ENCODE data around the gene PCDHGA7. TPM values are rescaled to one million over a fixed set of nuclear protein-coding genes. Genes with fewer than 3 reads are reported as not detected.
"Not testable (repeated sequence)": the region's sequence is repeated elsewhere in the genome, so short reads cannot be mapped to it uniquely, and the experiment has no call there.

PCDHGA7 gene
- total RNA-seq, 1 experiment from 2014 or later, result 0.56 TPM

- H3K4me1 Mint-ChIP-seq (ENCODE audit: insufficient read depth, unreplicated experiment), result no peaks in the 10 kb centered on the region
- no peaks in the 10 kb centered on the region for H3K27me3 Mint-ChIP-seq (ENCODE audit: insufficient read depth, unreplicated experiment)
- DNase-seq (ENCODE audit: unreplicated experiment), result no peak
- ChIA-PET POLR2A (no interaction called here), CTCF (interaction anchor here (1.0 to 3.3 kb wide), 3 partner anchors 24 to 136 kb away, joined by 3 to 16 read pairs (median 8); partner anchors contain the start of genes PCDHGA10 and TAF7)
- no peaks in the 10 kb centered on the region for H3K36me3 Mint-ChIP-seq (ENCODE audit: insufficient read depth, unreplicated experiment)
- H3K27ac Mint-ChIP-seq (ENCODE audit: low read depth, unreplicated experiment), result no peak overlapping the region
- TF ChIP-seq CTCF (IDR thresholded peaks at IDR 0.05; ENCODE audit: unreplicated experiment), result no peak
- intact Hi-C loops (cut with micrococcal nuclease), result no loop called here
- no TSS peak for BruUV-seq (replicated peaks)
- H3K9me3 Mint-ChIP-seq (ENCODE audit: unreplicated experiment), result peaks cover 21% of the 10 kb centered on the region
- H3K4me3 Mint-ChIP-seq (ENCODE audit: unreplicated experiment), result no peak overlapping the region
Observed at GRCh38 chr5:141388661-141389060, 6.1 kb downstream of the PCDHGA7 start.

GRCh38 chr5:141389153-141390042, 6.9 kb downstream of the PCDHGA7 start:
- Mint-ChIP-seq H3K27me3 (ENCODE audit: insufficient read depth, unreplicated experiment) (no peaks in the 10 kb centered on the region), H3K36me3 (ENCODE audit: insufficient read depth, unreplicated experiment) (no peaks in the 10 kb centered on the region), H3K4me3 (ENCODE audit: unreplicated experiment) (no peak overlapping the region), H3K4me1 (ENCODE audit: insufficient read depth, unreplicated experiment) (no peaks in the 10 kb centered on the region), H3K9me3 (ENCODE audit: unreplicated experiment) (peaks cover 29% of the 10 kb centered on the region), H3K27ac (ENCODE audit: low read depth, unreplicated experiment) (no peak overlapping the region)
- ChIA-PET POLR2A (no interaction called here), CTCF (interaction anchor here (1.1 to 3.3 kb wide), 5 partner anchors 23 to 189 kb away, joined by 3 to 16 read pairs (median 8); partner anchors contain the start of genes PCDHB14, PCDHGA1, PCDHGA10 and TAF7)
- intact Hi-C loops (cut with micrococcal nuclease), result no loop called here
- BruUV-seq (replicated peaks), result no TSS peak
- DNase-seq (ENCODE audit: unreplicated experiment), result no peak
- TF ChIP-seq CTCF (IDR thresholded peaks at IDR 0.05; ENCODE audit: unreplicated experiment), result no peak

DNA sequence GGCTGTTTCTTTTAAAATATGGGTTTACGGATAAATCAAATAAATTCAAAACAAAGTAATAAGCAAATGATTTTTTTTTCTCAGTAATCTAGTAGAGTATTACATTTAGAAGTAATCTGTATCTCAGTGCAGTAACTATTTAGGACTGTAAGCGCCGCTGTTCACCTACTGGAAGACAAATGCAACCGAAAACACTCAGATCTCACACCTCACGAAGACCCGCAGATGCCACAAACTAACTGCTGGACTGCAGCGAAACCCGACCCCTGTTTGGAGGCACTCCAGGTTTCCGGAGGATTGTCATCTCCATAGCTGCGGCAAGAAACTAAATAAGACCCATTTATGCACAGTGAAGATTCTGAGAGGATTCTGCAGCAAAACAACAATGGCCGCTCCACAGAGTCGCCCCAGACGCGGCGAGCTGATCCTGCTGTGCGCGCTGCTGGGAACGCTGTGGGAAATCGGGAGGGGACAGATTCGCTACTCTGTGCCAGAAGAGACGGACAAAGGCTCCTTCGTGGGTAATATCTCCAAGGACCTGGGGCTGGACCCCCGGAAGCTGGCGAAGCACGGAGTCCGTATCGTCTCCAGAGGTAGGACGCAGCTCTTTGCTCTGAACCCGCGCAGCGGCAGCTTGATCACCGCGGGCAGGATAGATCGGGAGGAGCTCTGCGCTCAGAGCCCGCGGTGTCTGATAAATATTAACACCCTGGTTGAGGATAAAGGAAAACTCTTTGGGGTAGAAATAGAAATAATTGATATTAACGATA, 10.1 kb downstream of the PCDHGA7 start, which contains the start of gene PCDHGA8:
PCDHGA8 (plus strand) TSS at position 205 of the 770 bp plus-strand sequence; CDS start at position 386, 181 bp downstream.
- no peak for TF ChIP-seq CTCF (IDR thresholded peaks at IDR 0.05; ENCODE audit: unreplicated experiment)
- no peak within 1 kb of the TSS for H3K4me3 Mint-ChIP-seq (ENCODE audit: unreplicated experiment)
- intact Hi-C loops (cut with micrococcal nuclease), result no loop called here
- H3K4me1 Mint-ChIP-seq (ENCODE audit: insufficient read depth, unreplicated experiment), result no peaks in the 10 kb centered on the region
- ChIA-PET POLR2A (no interaction called here), CTCF (interaction anchor here (0.6 to 2.5 kb wide), 7 partner anchors 10 to 172 kb away, joined by 3 to 14 read pairs (median 3); partner anchors contain the start of genes PCDHGA5 and PCDHGA7)
- H3K36me3 Mint-ChIP-seq (ENCODE audit: insufficient read depth, unreplicated experiment), result no peaks in the 10 kb centered on the region
- DNase-seq (ENCODE audit: unreplicated experiment), result peak; percentile 23
- H3K27ac Mint-ChIP-seq (ENCODE audit: low read depth, unreplicated experiment), result no peak within 1 kb of the TSS
- H3K27me3 Mint-ChIP-seq (ENCODE audit: insufficient read depth, unreplicated experiment), result no peaks in the 10 kb centered on the region
- no TSS peak for BruUV-seq (replicated peaks)
- peaks cover 35% of the 10 kb centered on the region for H3K9me3 Mint-ChIP-seq (ENCODE audit: unreplicated experiment)

DNA sequence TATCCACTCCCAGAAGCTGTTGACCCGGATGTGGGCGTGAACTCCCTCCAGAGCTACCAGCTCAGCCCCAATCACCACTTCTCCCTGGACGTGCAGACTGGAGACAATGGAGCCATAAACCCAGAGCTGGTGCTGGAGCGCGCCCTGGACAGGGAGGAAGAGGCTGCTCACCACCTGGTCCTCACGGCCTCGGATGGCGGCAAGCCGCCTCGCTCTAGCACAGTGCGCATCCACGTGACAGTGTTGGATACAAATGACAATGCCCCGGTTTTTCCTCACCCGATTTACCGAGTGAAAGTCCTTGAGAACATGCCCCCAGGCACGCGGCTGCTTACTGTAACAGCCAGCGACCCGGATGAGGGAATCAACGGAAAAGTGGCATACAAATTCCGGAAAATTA, 10.7 kb downstream of the PCDHGA7 start:
- TF ChIP-seq CTCF (IDR thresholded peaks at IDR 0.05; ENCODE audit: unreplicated experiment), result no peak
- no TSS peak for BruUV-seq (replicated peaks)
- Mint-ChIP-seq H3K27me3 (ENCODE audit: insufficient read depth, unreplicated experiment) (no peaks in the 10 kb centered on the region), H3K9me3 (ENCODE audit: unreplicated experiment) (peaks cover 34% of the 10 kb centered on the region), H3K27ac (ENCODE audit: low read depth, unreplicated experiment) (no peak overlapping the region), H3K36me3 (ENCODE audit: insufficient read depth, unreplicated experiment) (no peaks in the 10 kb centered on the region), H3K4me3 (ENCODE audit: unreplicated experiment) (no peak overlapping the region), H3K4me1 (ENCODE audit: insufficient read depth, unreplicated experiment) (no peaks in the 10 kb centered on the region)
- ChIA-PET CTCF (interaction anchor here (0.6 to 2.5 kb wide), 7 partner anchors 13 to 174 kb away, joined by 3 to 14 read pairs (median 3); partner anchors contain the start of gene PCDHGA5), POLR2A (no interaction called here)
- intact Hi-C loops (cut with micrococcal nuclease), result no loop called here
- no peak for DNase-seq (ENCODE audit: unreplicated experiment)

DNA sequence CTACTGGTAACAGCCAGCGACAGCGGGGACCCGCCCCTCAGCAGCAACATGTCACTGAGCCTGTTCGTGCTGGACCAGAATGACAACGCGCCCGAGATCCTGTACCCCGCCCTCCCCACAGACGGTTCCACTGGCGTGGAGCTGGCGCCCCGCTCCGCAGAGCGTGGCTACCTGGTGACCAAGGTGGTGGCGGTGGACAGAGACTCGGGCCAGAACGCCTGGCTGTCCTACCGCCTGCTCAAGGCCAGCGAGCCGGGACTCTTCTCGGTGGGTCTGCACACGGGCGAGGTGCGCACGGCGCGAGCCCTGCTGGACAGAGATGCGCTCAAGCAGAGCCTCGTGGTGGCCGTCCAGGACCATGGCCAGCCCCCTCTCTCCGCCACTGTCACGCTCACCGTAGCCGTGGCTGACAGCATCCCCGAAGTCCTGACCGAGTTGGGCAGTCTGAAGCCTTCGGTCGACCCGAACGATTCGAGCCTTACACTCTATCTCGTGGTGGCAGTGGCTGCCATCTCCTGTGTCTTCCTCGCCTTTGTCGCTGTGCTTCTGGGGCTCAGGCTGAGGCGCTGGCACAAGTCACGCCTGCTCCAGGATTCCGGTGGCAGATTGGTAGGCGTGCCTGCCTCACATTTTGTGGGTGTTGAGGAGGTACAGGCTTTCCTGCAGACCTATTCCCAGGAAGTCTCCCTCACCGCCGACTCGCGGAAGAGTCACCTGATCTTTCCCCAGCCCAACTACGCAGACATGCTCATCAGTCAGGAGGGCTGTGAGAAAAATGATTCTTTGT, 12.1 kb downstream of the PCDHGA7 start:
- CTCF ChIA-PET, result interaction anchor here (0.6 to 3.7 kb wide), 4 partner anchors 128 to 170 kb away, joined by 3 to 32 read pairs (median 12); no protein-coding TSS in a partner anchor
- H3K36me3 Mint-ChIP-seq (ENCODE audit: insufficient read depth, unreplicated experiment), result not testable (repeated sequence)

More for the DNA sequence above, 12.1 kb downstream of the PCDHGA7 start:
- intact Hi-C loops (cut with micrococcal nuclease); H3K27ac Mint-ChIP-seq (ENCODE audit: low read depth, unreplicated experiment); BruUV-seq (replicated peaks); H3K4me1 Mint-ChIP-seq (ENCODE audit: insufficient read depth, unreplicated experiment); H3K27me3 Mint-ChIP-seq (ENCODE audit: insufficient read depth, unreplicated experiment); H3K4me3 Mint-ChIP-seq (ENCODE audit: unreplicated experiment); DNase-seq (ENCODE audit: unreplicated experiment); POLR2A ChIA-PET: not testable (repeated sequence)
- H3K9me3 Mint-ChIP-seq (ENCODE audit: unreplicated experiment), result peaks cover 29% of the 10 kb centered on the region

Measured in MCF 10A (cell line).